HG03469 (cell line): ENCODE measurements around the gene TMEM255B.
"Not testable (repeated sequence)": the region's sequence is repeated elsewhere in the genome, so short reads cannot be mapped to it uniquely, and the experiment has no call there.

Source experiments
- ATAC-seq: cut with Tn5 transposase; IDR thresholded peaks from one replicate; pipeline ENCODE4 v1.9.1; 2021; ENCODE audit warnings: mild to moderate bottlenecking, moderate library complexity, moderate number of reproducible peaks; ENCODE audit not compliant: unreplicated experiment

The TMEM255B gene

GRCh38 chr13:113758651-113759524 lies at the start of gene TMEM255B:
TMEM255B (plus strand) TSS chr13:113759226; CDS start chr13:113759270, 44 bp downstream.
- no peak for ATAC-seq

- no peak for ATAC-seq
These were observed 36.1 kb upstream of the TMEM255B start for GRCh38 chr13:113722921-113723320.

- ATAC-seq: no peak
These were observed 35.5 kb upstream of the TMEM255B start for GRCh38 chr13:113723410-113724015.

- no peak for ATAC-seq
These were observed 34.8 kb upstream of the TMEM255B start for GRCh38 chr13:113724016-113724758.

GRCh38 chr13:113724780-113725315 lies 34.2 kb upstream of the TMEM255B start:
- ATAC-seq: peak; percentile 72

- ATAC-seq: not testable (repeated sequence)
These were observed 33.5 kb upstream of the TMEM255B start for GRCh38 chr13:113725329-113726105.

GRCh38 chr13:113726106-113726821 lies 32.8 kb upstream of the TMEM255B start:
- not testable (repeated sequence) for ATAC-seq

- no peak for ATAC-seq
These were observed 32.0 kb upstream of the TMEM255B start for GRCh38 chr13:113726961-113727411.

- no peak for ATAC-seq
These were observed 30.4 kb upstream of the TMEM255B start for GRCh38 chr13:113728571-113729054.

- ATAC-seq: no peak
These were observed 29.6 kb upstream of the TMEM255B start for GRCh38 chr13:113729187-113730019.

GRCh38 chr13:113730258-113730691 lies 28.8 kb upstream of the TMEM255B start:
- ATAC-seq: no peak

- ATAC-seq: no peak
These were observed 28.2 kb upstream of the TMEM255B start for GRCh38 chr13:113730831-113731191.

GRCh38 chr13:113731192-113732175 lies 27.5 kb upstream of the TMEM255B start:
- ATAC-seq: no peak

- ATAC-seq: no peak
These were observed 26.7 kb upstream of the TMEM255B start for GRCh38 chr13:113732176-113732960.

- no peak for ATAC-seq
These were observed 25.8 kb upstream of the TMEM255B start for GRCh38 chr13:113732961-113733950.
